ENCODE results near the gene FSTL4. TPM values are rescaled to one million over a fixed set of nuclear protein-coding genes. Genes with fewer than 3 reads are reported as not detected.

Gene FSTL4
- total and polyA plus RNA-seq, 2 of the 4 experiments (the other 2 are of a cell fraction), result 0.18 TPM; not detected in 1

GRCh38 chr5:133428072-133428660 lies 184.2 kb downstream of the FSTL4 start:
- no peak overlapping the region for H3K4me2 ChIP-seq (ENCODE audit: low read depth, low read length)
- H3K23ac ChIP-seq (ENCODE audit: low read depth, low read length), result no peak overlapping the region
- no peak overlapping the region for H3K56ac ChIP-seq (ENCODE audit: extremely low read depth, insufficient read depth, low read length)
- H3K4ac ChIP-seq (ENCODE audit: low read depth, low read length), result no peak overlapping the region
- in situ Hi-C loops (cut with MboI; ENCODE audit: low sequenced_read_pairs) (loop anchor here (10.0 kb wide), 1 partner anchor 517 kb away; no protein-coding TSS in a partner anchor), dilution Hi-C loops (cut with HindIII; ENCODE audit: low sequenced_read_pairs, unreplicated experiment) (no loop called here), intact Hi-C loops (cut with micrococcal nuclease) (no loop called here)
- no peaks in the 10 kb centered on the region for H3K79me1 ChIP-seq (ENCODE audit: low read depth in 1 of 2, low read length in 2 of 2)
- H2AK5ac ChIP-seq (ENCODE audit: low read depth, low read length), result no peak overlapping the region
- WGBS, 2 experiments (ENCODE audit: extremely low coverage in 2 of 2, insufficient read length in 1 of 2), result 59% methylated on average over 2 of the region's 4 CpGs; no CpG with 5 or more reads in 1 of the 2 experiments
- H2BK5ac ChIP-seq (ENCODE audit: low read depth, low read length, poor library complexity, severe bottlenecking), result no peak overlapping the region
- H3K4me1 ChIP-seq (ENCODE audit: control insufficient read depth, insufficient read depth, low read length), result no peaks in the 10 kb centered on the region
- no peaks in the 10 kb centered on the region for H4K20me1 ChIP-seq (ENCODE audit: insufficient read depth, low read length)
- H3K9ac ChIP-seq (ENCODE audit: low read depth, low read length), result no peak overlapping the region
- ATAC-seq (ENCODE audit: low read depth) (no peak), DNase-seq (no peak)
- no peak overlapping the region for H2AK9ac ChIP-seq (replicated peaks; ENCODE audit: low read depth, low read length, poor library complexity)
- no peak overlapping the region for H2BK120ac ChIP-seq (ENCODE audit: low read depth, low read length)
- no peaks in the 10 kb centered on the region for H3K9me1 ChIP-seq (ENCODE audit: insufficient read depth, low read length)
- no peaks in the 10 kb centered on the region for H3K9me3 ChIP-seq (ENCODE audit: control insufficient read depth, insufficient read depth, low read length)
- peak overlapping the region; percentile 25 for H2AFZ ChIP-seq (replicated peaks; ENCODE audit: low read length, poor library complexity)
- no peaks in the 10 kb centered on the region for H3K36me3 ChIP-seq (ENCODE audit: control insufficient read depth, insufficient read depth, low read length)
- H3K27ac ChIP-seq (ENCODE audit: insufficient read depth, low read length), result no peak overlapping the region
- no peak overlapping the region for H3K18ac ChIP-seq (ENCODE audit: low read depth, low read length)
- no peak overlapping the region for H4K91ac ChIP-seq (ENCODE audit: insufficient read depth, low read depth, low read length)
- ChIA-PET POLR2A (ENCODE audit: unreplicated experiment) (no interaction called here), CTCF (no interaction called here)
- H4K5ac ChIP-seq (ENCODE audit: low read depth, low read length), result no peak overlapping the region
- H2BK20ac ChIP-seq (ENCODE audit: low read depth, low read length), result no peak overlapping the region
- no peak overlapping the region for H3K4me3 ChIP-seq (ENCODE audit: insufficient read depth, low read depth, low read length)
- peaks cover 5% of the 10 kb centered on the region; the same call in 1 of the 2 replicates for H3K27me3 ChIP-seq (ENCODE audit: control insufficient read depth, insufficient read depth, low read length)
- BruUV-seq (replicated peaks), result no TSS peak
- H2BK15ac ChIP-seq (ENCODE audit: low read depth, low read length), result no peak overlapping the region
- TF ChIP-seq RAD21 (IDR thresholded peaks at IDR 0.05; ENCODE audit: low read length) (no peak), CTCF (conservative IDR thresholded peaks at IDR 0.05; ENCODE audit: low read depth, low read length) (no peak), CEBPB (IDR thresholded peaks at IDR 0.05; ENCODE audit: low read depth, low read length) (no peak), BHLHE40 (IDR thresholded peaks at IDR 0.05; ENCODE audit: low read depth, low read length) (no peak), RCOR1 (IDR thresholded peaks at IDR 0.05; ENCODE audit: insufficient replicate concordance, low read length) (no peak), NFE2L2 (IDR thresholded peaks at IDR 0.05; ENCODE audit: low read depth, low read length) (no peak)
- no peak overlapping the region for H3K14ac ChIP-seq (replicated peaks; ENCODE audit: low read depth, low read length)
- H4K8ac ChIP-seq (ENCODE audit: low read depth in 2 of 2, low read length in 2 of 2), result no peak overlapping the region

Data from IMR-90 (cell line).